Fibroblast of skin of abdomen (primary cell): ENCODE data around the gene PBRM1.
"Not testable (repeated sequence)": the region's sequence is repeated elsewhere in the genome, so short reads cannot be mapped to it uniquely, and the experiment has no call there.

Source experiments
- DNase-seq: peaks from one replicate; pipeline ENCODE4 v3.0.0-alpha.2; 2013

Gene PBRM1

GRCh38 chr3:52704611-52705437 is 19.1 kb upstream of the PBRM1 start:
- DNase-seq, result peak; percentile 15

DNA sequence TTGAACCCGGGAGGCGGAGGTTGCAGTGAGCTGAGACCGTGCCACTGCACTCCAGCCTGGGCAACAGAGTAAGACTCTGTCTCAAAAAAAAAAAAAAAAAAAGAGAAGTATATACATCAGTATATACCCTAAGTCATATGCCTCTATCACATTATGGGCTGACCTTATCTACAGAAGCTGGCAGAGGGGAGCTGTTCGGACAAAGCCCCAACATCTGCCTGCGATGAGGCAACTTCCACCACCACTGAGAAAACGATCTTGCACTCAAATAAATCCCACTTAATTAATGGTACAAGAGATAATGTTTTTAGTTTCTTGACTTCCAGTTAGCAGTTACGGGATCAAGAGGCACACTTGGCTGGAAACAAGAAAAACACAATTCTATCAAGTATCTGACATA is 17.6 kb upstream of the PBRM1 start:
- DNase-seq, result no peak

- DNase-seq, result no peak
Measured at GRCh38 chr3:52697632-52697965, 11.9 kb upstream of the PBRM1 start.

DNA sequence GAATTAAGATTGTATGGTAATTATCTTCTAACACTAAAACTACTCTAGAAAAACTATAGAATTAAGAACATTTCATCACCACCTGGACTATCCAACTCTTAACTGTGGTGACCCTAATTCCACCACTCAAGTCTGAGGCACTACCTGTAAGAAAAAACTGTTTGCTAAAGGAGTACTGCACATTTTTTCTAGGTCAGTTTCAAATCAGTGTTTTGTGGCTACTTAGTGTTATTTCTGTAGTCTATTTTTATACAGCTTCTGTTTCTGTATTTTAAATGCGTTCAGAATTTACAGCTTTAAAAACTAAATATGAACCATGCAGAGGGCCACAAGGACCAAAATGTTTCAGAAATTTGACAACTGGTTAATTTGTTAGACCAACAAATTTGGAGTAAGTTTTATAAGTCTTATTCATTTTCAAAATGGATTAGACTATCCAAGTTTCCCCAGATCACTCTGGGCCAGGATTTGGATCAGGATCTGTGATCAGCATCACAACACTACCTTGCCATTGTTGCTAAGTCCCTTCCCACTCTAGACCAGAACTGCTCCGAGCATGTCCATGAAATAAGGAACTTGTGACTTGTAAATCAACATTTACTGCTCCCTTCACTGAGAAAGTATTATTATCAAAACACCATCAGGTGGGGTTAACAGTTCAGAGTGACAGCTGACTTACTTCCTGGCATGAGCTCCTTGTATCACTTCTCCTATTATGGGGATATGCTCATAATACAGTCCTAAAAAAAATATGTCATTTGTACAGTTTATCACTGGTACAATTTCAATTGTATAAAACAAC is 11.3 kb upstream of the PBRM1 start:
- no peak for DNase-seq

- no peak for DNase-seq
Measured at GRCh38 chr3:52695798-52696671, 10.3 kb upstream of the PBRM1 start.

DNA sequence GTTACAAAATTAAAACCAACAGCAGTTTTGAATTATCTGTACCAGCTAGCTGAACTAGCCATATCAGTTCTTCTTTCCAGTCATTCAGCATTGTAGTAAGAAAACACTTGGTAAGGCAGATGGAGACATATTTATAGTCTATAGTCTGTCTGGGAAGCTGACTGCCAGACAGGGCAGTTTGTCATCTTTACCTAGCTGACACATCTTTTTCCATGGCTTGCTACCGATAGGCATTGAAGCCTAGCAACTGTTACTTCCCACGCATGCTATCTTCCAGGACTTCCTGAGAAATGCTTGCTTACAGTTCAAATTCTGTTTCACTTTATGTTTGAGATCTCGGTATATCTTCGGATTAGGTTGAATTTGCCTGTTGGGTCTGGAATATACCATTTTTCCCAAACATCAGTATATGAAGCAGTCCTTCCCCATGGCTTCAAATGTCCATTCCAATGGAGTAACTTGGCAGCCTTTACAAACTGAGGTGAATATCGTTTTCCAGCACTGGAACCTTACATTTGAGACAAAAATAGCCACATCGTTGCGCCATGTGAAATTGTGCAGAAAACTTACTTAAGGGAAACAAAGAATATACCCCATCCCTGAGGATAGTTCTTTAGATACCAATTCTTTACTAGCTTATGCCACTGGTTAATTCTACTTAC is 8.9 kb upstream of the PBRM1 start:
- no peak for DNase-seq

DNA sequence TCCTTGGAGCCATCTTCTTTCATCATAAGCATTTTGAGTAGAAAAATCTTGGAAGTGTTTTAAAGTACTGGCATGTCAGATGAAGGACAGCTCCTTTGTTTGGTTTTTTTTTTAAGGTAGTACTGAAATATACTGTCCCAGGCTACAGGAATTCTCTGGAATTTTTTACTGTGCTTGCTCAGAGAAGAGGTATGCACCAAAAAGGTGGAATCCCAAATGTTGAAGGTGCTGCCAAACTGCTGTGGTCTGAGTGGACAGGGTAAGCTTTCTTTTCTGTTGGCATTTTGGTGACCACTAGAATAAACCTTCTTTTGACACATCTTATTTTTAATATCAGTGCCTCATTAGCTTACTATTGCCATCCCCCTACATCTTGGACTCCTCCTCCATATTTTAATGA is 7.4 kb upstream of the PBRM1 start:
- no peak for DNase-seq

DNA sequence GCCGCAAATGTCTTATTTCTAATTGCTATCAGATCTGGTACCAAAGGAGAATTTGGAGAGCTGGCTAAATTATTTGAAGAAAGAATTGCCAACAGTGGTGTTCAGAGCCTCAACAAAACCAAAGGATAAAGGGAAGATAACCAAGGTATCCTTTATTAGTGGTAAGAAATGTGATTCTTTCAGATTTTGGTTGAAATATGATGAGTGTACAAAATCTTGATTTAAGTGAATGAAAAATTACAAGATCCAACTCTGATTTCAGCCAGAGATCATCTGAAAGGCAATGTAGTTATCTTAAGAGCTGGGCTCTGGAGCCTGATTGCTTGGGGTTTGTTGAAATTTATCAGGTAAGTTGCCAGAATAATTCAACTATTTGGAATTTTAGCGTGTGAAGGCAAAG is 4.8 kb upstream of the PBRM1 start:
- no peak for DNase-seq

- DNase-seq, result no peak
Measured at GRCh38 chr3:52689151-52689550, 3.4 kb upstream of the PBRM1 start.

GRCh38 chr3:52688266-52688665 is 2.6 kb upstream of the PBRM1 start:
- no peak for DNase-seq

DNA sequence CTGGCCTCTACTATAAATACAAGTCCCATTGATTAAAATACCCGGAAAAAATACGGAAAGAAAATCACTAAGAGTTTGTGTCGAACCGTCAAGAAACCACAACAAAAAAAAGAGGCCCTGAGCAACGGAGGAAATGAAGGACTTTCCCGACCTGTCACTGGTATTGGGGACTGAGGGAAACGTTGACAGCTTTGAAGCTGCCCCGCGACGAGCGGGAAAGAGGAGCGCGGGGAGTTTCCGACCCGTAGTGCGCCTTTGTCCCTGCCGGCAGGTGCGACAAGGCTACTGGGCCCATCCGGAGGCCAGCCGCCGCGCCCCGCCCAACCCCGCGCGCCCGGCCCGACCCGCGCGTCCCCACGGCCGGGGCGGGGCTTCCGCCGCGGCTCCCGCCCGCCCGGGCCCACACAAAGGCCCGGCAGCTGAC is 416 bp downstream of the PBRM1 start:
- peak; percentile 75 for DNase-seq

GRCh38 chr3:52684184-52684583 is 1.5 kb downstream of the PBRM1 start:
- DNase-seq, result no peak

DNA sequence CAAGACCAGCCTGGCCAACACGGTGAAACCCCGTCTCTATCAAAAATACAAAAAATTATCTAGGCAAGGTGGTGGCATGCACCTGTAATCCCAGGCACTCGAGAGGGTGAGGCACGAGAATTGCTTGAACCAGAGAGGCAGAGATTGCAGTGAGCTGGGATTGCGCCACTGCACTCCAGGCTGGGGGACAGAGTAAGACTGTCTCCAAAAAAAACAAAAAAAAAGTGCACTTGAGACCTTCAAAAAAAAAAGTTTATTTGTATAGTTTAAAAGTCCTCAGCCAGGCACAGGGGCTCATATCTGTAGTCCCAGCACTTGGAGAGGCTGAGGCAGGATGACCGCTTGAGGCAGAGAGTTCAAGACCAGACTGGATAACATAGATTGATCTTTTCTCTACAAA is 2.1 kb downstream of the PBRM1 start:
- no peak for DNase-seq

DNA sequence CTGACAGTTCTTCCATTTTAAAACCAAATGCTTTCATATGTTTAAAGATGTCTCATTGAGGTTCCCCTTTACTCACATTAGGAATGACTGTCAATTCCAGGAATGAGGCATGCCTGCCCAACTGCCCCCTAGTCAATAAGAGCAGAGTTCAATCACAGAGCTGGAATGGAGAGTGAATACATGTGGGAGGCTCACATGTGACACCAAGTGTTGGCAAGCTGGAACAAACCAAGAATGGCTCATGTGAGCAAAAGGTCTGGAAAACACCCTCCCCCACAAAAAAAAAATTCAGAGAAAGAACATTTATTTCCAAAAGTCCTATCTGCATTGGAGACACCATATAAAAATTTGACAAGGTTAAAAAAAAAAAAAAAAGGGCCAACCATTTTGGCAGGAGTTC is 3.7 kb downstream of the PBRM1 start:
- peak; percentile 87 for DNase-seq

GRCh38 chr3:52681596-52681995 is 4.1 kb downstream of the PBRM1 start:
- no peak for DNase-seq

DNA sequence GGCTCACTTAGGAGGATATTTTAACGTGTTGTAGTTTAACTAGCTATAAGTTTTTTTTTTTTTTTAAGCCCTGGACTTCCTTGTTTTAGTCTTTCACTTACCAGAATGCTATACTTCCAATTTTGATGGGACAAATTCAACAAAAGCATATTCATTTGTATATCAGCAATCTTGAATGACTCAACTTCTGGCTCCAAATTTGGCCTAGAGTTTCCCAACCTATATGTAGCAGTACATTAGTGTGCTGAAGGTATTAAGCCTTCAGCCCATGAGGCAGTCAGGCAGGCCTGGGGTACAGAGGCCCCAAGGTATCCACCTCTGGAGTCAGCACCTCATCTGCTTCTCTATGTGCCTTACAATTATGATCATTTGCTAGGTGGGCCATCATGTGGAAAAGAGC is 5.9 kb downstream of the PBRM1 start:
- DNase-seq, result no peak

- peak; percentile 64 for DNase-seq
Measured at GRCh38 chr3:52679199-52679538, 6.5 kb downstream of the PBRM1 start.

- DNase-seq, result no peak
Measured at GRCh38 chr3:52678265-52679198, 7.2 kb downstream of the PBRM1 start.

DNA sequence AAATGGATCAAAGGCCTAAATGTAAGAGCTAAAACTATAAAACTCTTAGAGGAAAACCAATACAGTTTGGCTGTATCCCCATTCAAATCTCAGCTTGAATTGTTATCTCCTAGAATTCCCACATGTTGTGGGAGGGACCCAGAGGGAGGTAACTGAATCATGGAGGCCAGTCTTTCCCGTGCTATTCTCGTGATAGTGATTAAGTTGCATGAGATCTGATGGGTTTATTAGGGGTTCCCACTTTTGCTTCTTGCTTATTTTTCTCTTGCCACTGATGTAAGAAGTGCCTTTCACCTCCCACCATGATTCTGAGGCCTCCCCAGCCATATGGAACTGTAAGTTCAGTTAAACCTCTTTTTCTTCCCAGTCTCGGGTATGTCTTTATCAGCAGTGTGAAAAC is 9.5 kb downstream of the PBRM1 start:
- DNase-seq, result not testable (repeated sequence)

GRCh38 chr3:52671676-52672075 is 14.0 kb downstream of the PBRM1 start:
- DNase-seq, result peak; percentile 37
